HL-60/S4 treated with retinoic acid at 250 ng/mL for 4 days and 3 days (cell line): ENCODE results near the gene RBM26.

Experiments used
- in situ Hi-C: fragments of 300-500 bp; cut with MboI; formaldehyde crosslinking; loops from 2 replicates; pipeline ENCODE4 v1.7.0; 2022; ENCODE audit warnings: low sequenced_read_pairs

RBM26 gene, protein sequence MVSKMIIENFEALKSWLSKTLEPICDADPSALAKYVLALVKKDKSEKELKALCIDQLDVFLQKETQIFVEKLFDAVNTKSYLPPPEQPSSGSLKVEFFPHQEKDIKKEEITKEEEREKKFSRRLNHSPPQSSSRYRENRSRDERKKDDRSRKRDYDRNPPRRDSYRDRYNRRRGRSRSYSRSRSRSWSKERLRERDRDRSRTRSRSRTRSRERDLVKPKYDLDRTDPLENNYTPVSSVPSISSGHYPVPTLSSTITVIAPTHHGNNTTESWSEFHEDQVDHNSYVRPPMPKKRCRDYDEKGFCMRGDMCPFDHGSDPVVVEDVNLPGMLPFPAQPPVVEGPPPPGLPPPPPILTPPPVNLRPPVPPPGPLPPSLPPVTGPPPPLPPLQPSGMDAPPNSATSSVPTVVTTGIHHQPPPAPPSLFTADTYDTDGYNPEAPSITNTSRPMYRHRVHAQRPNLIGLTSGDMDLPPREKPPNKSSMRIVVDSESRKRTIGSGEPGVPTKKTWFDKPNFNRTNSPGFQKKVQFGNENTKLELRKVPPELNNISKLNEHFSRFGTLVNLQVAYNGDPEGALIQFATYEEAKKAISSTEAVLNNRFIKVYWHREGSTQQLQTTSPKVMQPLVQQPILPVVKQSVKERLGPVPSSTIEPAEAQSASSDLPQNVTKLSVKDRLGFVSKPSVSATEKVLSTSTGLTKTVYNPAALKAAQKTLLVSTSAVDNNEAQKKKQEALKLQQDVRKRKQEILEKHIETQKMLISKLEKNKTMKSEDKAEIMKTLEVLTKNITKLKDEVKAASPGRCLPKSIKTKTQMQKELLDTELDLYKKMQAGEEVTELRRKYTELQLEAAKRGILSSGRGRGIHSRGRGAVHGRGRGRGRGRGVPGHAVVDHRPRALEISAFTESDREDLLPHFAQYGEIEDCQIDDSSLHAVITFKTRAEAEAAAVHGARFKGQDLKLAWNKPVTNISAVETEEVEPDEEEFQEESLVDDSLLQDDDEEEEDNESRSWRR

DNA sequence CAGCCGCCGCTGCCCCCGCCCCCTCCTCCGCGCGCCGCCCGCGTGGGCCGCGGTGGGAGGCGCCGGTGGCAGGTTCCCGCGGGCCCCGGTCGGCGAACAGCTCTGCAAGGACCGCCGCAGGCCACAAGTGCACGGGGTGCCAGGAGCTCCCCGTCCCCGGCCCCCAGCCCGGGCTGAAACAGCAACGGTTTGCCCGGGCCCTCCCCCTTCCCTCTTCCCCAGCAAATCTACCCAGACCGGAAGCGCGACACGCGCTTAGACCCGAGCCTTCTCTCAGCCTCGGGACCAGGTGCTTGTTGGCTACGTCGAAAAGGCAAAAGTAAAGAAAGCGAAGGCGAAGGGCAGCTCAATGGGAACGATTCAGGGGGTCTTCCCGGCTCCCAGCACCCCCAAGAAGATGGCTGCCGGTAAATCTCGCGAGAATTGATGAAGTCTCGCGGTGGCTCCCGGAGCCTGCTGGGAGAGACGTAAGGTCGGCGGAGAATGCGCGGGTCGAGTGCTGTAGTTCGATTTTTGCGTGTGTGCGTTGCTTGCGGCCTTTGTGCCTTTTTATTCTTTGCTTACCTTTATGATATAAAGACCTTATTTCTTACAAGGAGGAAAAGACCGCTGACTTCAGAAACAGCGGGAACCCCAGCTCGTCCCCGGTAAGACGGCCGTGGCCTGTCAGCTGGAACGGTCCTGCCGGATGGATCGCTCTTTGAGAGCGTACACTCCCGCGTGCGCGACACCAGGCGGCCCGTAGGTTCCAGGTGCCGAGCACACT lies at the start of gene RBM26:
TSS of gene RBM26 (minus strand) at position 425 of the 766 bp plus-strand sequence. CDS start 481 bp downstream, outside the sequence.
- in situ Hi-C loops: no loop called here

DNA sequence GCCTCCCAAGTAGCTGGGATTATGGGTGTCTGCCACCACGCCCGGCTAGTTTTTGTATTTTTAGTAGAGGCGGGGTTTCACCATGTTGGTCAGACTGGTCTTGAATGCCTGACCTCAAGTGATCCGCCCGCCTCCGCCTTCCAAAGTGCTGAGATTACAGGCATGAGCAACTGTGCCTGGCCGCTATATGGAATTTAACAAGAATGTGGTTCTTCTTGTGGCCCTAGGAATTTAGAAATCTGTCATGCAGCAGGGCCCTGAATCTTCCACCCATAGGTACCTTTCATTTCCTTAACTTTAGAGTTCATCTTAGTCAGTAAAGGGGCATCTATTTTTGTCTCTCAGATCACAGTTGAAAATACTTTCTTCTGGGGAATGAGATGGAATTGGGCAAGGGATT lies 49.3 kb upstream of the RBM26 start:
- in situ Hi-C loops: no loop called here

DNA sequence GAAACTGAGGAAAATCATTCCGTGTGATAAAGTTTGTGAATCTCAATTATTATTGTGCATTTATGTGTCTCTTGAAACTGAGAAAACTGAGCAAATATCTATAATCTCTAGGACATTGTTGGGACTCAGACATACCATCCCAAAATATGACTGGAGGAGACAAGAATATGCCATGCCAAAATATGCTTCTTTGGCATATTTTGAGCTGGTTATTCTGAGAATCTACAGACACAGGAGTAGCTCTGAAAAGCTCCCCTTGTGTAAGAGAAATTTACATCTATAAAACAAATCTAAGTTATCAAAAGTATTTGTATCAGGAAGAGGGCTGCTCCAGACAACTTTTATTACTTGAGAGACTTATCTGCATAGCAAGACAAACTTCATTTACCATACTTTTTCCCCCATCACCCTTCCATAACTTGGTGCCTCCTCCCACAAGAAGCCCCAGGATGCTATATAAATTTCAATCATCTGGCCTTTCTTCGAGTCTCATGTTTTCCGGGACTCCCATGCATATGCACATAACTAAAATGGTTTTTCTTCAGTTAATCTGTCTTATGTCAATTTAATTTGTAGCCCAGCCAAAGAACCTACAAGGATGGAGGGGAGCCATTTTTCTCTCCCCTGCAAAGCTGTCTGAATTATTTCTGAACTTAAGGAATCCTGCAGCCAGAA lies 46.3 kb upstream of the RBM26 start:
- in situ Hi-C loops: no loop called here

DNA sequence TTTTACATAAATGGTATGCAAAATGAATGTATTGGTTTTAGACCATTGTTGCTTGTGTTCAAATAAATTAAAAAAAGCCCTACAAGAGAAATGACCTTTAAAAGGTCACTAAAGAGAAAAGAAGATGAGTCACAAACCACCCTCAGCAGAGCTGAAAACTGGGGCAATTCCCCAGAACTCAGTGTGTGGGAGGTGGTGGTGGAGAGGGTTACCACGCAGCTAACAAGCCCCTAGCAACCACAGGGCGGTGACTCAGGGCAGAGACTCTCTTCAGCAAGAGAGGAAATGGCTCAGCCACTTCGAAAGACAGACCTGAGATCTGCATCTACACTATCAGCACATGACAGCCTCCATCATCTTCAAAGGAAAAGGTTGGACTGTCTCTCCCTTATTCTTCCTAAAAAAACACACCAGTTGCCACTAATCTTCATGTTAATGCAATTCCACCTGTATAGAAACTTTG lies 45.5 kb upstream of the RBM26 start:
- in situ Hi-C loops: no loop called here

DNA sequence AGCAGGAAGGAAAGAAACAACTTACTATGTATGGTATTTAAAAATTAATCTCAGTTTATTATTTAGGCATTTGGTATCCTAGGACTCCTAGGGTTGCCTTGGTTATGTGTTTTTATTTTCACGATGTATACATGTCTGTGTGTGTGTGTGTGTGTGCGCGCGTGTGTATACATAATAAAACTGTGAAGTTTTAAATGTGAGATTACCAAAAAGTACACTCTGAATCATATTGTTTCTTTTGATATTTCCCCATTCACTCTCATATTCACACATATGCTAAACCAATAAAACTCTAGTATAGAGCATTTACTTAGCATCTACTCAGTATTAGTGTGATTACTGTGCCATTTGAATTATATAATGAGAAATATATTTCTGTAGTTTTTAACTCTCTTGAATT lies 44.1 kb upstream of the RBM26 start:
- in situ Hi-C loops: no loop called here

DNA sequence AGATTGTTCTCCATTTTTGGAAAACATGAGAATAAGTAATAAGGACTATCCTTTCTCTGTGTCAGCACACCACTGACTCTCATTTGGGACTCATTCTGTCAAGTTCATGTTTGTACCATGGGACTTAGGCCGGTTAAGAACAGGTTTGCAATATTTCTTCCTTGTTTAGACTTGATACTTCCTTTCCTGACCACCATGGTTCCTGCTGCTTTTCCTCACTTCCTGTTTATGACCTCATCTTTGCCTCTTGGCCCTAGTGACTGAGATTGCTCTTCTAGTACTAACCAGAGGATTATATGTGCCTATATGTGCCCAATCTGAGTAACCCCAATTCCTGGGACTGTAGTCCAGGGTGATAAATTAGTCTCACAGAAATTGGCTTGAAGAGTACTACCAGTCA lies 42.4 kb upstream of the RBM26 start:
- in situ Hi-C loops: no loop called here

DNA sequence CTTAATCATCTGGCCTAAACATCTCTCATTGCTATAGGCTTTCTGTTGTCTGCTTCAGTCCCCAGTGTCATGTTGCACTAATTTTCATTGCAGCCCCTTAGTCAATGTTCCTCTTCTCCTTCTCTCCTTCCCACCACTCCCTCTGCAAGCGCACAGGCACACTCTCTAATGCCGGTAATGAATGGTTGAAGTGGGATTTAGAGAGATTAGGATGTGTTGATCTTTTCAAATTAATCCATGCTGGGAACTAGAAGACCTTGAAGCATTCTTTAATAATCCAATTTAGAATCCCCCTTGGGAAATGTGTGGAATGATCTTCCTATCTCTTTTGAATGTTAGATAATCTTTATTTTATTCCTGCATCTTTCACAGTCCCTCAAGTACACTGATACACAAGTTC lies 41.7 kb upstream of the RBM26 start:
- in situ Hi-C loops: no loop called here

DNA sequence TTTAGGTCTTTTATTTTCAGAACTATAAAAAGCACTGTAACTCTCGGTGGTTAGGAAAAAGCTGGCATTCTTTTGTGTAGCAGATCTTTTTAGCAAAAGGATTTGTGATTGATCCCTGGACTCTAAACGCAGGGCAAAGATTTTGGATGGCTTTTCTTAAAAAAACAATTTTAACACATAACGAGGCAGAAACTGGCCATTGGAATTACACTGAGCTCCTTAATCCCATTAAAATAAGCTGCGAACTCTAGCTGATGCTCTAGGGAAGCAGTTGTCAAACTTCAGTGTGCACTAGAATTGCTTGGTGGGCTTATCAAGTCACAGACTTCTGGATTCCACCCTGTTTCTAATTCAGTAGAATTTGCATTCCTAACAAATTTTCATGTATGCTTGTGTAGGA lies 41.1 kb upstream of the RBM26 start:
- in situ Hi-C loops: no loop called here

DNA sequence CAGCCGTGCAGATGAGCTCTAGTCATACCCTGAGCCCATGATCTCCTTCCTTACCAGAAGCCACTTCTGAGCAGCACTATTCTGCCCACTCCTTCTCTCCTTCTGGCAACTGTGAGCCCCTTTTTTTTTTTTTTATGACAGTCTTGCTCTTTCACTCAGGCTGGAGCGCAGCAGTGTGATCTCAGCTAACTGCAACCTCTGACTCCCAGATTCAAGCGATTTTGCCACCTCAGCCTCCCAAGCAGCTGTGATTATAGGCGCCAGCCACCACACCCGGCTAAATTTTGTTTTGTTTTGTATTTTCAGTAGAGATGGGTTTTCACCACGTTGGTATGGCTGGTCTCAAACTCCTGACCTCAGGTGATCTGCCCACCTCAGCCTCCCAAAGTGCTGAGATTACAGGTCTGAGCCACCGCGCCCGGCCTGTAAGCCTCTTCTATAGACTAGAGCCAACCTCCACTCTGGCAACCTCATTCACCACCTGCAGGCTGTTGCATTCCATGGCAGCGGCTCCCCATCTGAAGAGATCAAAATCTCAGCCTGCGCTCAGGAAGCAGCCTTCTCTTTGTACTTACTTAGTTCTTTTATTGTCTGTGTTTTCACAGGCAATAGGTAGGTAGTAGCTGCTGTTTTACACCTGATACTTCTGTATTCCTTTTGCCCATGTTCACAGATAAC lies 40.1 kb upstream of the RBM26 start:
- in situ Hi-C loops: no loop called here

DNA sequence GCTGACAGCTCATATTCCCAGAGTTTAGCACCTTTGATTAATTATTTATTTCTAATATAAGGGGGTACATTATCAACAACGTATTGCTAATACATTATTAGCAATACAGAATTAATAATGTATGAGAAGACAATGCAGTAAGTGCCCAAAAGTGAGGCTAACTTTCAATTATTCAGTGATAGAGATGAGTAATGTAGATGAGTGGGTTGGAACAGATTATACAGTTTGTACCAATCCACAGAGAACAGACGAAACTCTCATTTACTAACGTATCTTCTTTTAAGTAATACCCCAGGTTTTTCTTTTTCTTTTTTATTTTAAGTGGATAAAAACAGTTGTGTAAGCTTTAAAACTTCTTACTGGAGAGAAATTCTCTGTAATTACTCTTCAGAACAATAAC lies 36.7 kb upstream of the RBM26 start:
- in situ Hi-C loops: no loop called here

DNA sequence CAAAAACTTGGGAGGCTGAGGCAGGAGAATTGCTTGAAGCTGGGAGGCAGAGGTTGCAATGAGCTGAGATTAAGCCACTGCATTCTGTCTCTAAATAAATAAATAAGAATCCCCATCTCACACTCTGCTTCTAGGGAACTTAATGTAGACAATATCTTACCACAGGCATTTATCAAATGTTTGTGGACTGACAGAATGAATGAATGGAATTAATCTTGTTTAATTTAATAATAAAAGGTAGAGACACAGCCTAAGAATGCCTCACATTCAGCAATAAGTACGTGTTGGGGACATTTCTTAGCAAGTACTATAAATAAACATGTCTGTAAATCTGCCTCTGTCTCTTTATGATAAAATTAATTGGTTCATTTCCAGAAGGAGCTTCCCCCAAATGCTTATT lies 36.2 kb upstream of the RBM26 start:
- in situ Hi-C loops: no loop called here

DNA sequence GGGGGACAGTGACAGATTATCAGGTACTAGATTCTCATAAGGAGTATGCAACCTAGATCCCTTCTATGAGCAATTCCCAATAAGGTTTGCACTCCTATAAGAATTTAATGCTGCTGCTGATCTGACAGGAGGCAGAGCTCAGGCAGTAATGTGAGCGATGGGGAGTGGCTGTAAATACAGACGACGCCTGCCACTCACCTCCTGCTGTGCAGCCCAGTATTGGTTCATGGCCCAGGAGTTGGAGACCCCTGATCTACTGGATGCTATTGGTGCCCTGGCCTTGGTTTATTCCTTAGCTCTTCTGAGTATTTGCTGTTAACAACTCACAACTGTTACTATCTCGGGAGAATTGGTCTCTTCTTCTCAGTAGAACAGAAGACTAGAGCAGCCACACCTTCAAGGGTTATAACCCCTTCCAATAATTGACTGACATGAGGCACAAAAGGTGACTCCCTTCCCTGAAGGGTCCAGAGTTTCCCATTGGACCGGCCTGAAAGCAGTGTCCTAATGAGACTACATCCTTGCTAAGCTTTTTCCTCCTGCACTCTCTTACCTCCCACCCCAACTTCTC lies 35.0 kb upstream of the RBM26 start:
- in situ Hi-C loops: no loop called here

DNA sequence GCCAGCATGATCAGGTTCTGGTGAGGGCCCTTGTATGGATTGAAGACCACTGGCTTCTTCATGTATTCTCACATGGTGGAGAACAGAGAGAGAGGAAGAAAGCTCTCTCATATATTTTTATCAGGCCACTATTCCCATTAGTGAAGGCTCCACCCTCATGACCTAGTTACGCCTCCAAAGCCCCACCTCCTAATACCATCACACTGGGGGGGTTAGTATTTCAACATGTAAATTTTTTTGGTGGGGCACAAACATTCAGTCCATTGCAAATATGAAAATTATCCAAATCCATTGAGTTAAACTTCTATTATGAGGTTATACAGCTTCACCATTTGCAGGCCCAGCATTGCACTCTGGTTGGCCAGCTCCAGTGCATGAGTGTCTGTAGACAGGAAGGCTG lies 33.2 kb upstream of the RBM26 start:
- in situ Hi-C loops: no loop called here

DNA sequence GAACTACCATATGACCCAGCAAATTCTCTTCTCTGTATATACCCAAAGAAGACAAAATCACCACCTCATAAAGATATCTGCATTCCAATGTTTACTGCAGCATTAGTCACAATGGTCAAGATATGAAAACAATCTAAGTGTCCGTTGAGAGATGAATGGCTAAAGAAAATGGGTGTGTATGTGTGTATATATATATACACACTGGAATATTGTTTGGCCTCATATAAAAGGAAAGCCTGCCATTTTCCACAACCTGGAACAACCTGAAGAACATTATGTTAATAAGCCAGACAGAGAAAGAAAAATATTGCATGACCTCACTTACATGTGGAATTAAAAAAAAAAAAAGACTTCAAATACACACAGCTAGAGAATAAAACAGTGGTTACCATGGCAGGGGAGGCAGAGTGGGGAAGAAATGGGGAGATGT lies 29.5 kb upstream of the RBM26 start:
- in situ Hi-C loops: no loop called here

DNA sequence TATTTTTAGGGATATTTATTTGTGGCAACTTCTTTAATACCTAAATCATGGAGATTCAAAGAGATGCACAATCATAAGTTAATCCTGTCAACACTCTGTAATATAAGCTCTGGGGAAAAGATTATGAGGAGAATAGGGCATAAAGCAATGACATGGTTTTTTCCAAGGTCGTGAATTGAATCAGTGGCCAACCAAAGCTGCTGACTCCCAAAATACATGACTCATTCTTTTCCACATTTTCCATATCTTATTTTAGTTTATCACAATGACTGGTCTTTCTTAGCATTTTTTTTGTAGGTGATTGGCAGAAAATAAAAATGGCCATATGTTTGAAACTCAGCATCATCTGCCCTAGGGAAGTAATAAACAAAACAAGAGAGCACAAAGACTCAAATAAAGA lies 28.5 kb upstream of the RBM26 start:
- in situ Hi-C loops: no loop called here

DNA sequence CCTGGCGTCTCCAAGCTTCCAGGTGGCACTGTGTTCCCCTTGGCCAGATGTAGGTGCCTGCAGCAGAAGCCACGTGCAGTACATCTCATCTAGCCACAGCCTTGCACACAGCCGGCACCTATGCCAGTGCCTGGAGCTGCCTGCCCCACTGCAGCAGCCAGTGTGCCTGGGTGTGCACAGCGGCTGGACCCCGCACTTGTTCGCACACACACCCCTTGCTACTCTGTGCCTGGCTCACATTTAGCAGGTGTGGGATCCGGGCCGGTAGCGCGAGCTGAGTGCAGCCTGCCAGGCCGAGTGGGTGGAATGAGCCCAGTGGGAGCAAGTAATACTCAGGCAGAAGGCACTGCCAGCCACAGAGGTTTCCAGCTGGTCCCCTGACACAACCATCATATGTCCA lies 26.9 kb upstream of the RBM26 start:
- in situ Hi-C loops: no loop called here

DNA sequence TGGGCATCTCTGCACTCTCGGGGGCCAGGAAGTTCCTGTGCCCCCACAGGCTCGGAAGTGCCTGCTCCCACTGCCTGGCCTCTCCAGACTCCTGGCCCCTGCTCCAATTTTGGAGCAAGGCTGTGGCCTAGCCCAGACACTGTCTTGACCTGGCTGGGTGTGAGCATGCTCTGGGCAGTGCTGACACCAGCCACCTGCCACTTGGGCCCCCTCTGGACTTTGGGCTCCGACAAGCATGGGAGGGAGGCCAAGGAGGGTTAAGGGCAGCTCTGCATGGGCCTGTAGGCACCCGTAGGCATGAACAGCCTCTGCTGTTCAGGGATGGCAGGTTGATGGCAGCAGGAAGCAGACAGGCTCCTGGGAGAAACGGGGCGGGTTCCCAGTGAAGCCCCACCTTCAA lies 26.0 kb upstream of the RBM26 start:
- in situ Hi-C loops: no loop called here

DNA sequence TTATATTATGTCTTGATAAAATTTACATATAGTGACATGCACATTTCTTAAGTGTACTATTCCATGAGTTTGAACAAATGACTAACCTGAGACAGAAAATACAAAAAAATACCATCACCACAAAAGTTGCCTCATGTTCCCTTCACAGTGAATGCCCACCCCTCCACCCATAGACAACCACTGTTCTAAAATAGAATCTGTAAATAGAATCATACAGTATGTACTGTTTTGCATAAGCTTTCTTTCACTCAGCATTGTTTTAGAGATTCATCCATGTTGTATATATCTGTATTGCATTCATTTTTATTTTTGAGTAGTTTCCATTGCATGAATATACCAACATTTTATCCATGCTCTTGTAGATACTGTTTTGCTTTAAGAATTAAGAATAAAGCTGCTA lies 23.3 kb upstream of the RBM26 start:
- in situ Hi-C loops: loop anchor here (5.0 kb wide), 1 partner anchor 113 kb away; no protein-coding TSS in a partner anchor

DNA sequence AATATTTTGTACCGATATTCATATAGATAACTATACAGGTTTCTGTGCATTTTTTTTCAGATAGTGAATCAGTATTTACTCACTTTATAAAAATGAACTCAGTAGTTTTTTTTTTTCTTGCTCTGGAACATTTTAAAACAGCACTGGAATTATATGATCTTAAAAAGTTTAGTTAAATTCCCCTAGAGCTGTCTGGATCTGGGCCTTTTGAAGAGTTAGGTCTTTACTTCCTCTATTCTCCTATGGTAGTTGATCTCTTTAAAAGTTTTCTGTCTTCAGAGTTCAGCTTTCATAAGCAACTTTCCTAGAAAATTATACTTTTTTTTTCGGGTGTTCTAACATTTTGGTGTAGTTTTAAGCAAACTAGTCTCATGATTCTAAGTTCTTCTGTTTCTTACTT lies 21.8 kb upstream of the RBM26 start:
- in situ Hi-C loops: loop anchor here (5.0 kb wide), 1 partner anchor 114 kb away; no protein-coding TSS in a partner anchor
